ENCODE results near the gene FXYD5. TPM values are rescaled to one million over a fixed set of nuclear protein-coding genes. Genes with fewer than 3 reads are reported as not detected.

The FXYD5 gene
- total and polyA plus RNA-seq, 9 of the 15 experiments (the other 6 are each of a cell fraction or from before 2014, with no cell fraction given): 104 to 537 (median 174) TPM

DNA sequence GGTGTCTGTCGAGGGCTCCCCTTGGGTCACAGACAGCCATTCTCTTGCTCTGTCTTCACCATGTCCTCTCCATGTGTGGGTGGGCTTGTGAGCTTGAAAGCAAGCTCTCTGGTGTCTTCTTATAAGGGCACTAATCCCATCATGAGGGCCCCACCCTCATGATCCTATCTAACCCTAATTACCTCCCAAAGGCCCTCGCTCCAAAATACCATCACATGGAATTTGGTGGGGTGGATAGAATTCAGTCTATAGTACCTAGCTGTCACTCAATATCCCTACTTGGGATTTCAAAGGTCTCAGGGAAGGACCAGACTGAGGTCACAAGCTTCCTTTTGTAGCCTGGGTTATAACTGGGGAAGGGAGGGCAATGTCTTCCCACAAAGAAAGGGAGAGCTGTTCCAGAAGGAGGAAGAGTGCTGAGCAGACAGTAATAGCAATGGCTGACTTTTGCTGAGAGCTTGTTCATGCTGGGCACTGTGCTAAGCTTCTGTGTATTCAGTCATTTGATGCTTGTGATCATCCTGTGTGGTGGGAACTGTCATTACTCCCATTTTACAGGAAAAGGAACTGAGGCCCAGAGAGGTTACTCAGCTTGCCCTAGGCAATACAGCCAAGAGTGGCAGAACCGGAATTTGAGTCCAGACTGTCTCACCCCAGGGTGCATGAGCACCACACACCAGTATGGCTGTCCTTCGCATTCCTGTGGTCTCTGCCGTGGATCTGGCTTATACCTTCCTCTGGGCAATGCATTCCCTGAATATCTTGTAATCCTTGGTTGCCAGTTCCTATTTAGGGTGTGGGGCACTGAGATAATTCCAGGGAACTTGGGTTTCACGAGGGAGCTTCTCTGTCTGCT lies 8.2 kb downstream of the FXYD5 start (continued):
- TF ChIP-seq, protein P1, sequence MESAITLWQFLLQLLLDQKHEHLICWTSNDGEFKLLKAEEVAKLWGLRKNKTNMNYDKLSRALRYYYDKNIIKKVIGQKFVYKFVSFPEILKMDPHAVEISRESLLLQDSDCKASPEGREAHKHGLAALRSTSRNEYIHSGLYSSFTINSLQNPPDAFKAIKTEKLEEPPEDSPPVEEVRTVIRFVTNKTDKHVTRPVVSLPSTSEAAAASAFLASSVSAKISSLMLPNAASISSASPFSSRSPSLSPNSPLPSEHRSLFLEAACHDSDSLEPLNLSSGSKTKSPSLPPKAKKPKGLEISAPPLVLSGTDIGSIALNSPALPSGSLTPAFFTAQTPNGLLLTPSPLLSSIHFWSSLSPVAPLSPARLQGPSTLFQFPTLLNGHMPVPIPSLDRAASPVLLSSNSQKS (CRISPR knock-in tag; IDR thresholded peaks at IDR 0.05): no peak
- TF ChIP-seq RBM25 (IDR thresholded peaks at IDR 0.05; ENCODE audit: low read depth, low read length, severe bottlenecking): peak; percentile 80
- TF ChIP-seq ZFX (CRISPR knock-in tag; IDR thresholded peaks at IDR 0.05): no peak
- TF ChIP-seq MAFK (IDR thresholded peaks at IDR 0.05; ENCODE audit: low read length): no peak
- TF ChIP-seq MAFF (IDR thresholded peaks at IDR 0.05; ENCODE audit: low read length): peak; percentile 27; the same call in 1 of the 2 replicates
- no peak for TF ChIP-seq HDAC2 (IDR thresholded peaks at IDR 0.05)
- TF ChIP-seq XRCC4 (IDR thresholded peaks at IDR 0.05; ENCODE audit: extremely low read depth, insufficient read depth, insufficient read length): no peak
- no peak for TF ChIP-seq EP400 (IDR thresholded peaks at IDR 0.05)
- no peak for TF ChIP-seq ETV1 (tag; conservative IDR thresholded peaks at IDR 0.05; ENCODE audit: low read depth)
- TF ChIP-seq HDAC6 (IDR thresholded peaks at IDR 0.05; ENCODE audit: low read depth, low read length): no peak
- TF ChIP-seq KDM1A (IDR thresholded peaks at IDR 0.05): peak in 1 of 2 experiments; percentile 45; a peak in 1 of 4 replicates
- peak; percentile 79 for TF ChIP-seq BCOR (IDR thresholded peaks at IDR 0.05)
- TF ChIP-seq ZFP36 (IDR thresholded peaks at IDR 0.05; ENCODE audit: low read depth, low read length, partially characterized antibody): peak; percentile 34
- no peak for TF ChIP-seq XRCC5 (IDR thresholded peaks at IDR 0.05; ENCODE audit: low read depth, low read length)
- peak; percentile 66 for TF ChIP-seq C11orf30 (IDR thresholded peaks at IDR 0.05; ENCODE audit: low read depth)
